WI38 (cell line): ENCODE results near the gene GMEB2.

Experiments
- H3K4me3 ChIP-seq: 2 replicates; pipeline ENCODE4 v1.5.1; 2011; ENCODE audit warnings: low read depth, mild to moderate bottlenecking, control low read depth, low read length
- TF ChIP-seq, protein P1 (sequence below): IDR thresholded peaks from 2 replicates; pipeline ENCODE4 v1.5.1; 2012; ENCODE audit warnings: low read depth, mild to moderate bottlenecking, control low read depth, low read length

GMEB2 gene

GRCh38 chr20:63579017-63579694 is 47.7 kb downstream of the GMEB2 start:
- H3K4me3 ChIP-seq, result no peak overlapping the region

GRCh38 chr20:63578224-63579016 is 48.5 kb downstream of the GMEB2 start:
- H3K4me3 ChIP-seq, result no peak overlapping the region
- TF ChIP-seq, protein P1, sequence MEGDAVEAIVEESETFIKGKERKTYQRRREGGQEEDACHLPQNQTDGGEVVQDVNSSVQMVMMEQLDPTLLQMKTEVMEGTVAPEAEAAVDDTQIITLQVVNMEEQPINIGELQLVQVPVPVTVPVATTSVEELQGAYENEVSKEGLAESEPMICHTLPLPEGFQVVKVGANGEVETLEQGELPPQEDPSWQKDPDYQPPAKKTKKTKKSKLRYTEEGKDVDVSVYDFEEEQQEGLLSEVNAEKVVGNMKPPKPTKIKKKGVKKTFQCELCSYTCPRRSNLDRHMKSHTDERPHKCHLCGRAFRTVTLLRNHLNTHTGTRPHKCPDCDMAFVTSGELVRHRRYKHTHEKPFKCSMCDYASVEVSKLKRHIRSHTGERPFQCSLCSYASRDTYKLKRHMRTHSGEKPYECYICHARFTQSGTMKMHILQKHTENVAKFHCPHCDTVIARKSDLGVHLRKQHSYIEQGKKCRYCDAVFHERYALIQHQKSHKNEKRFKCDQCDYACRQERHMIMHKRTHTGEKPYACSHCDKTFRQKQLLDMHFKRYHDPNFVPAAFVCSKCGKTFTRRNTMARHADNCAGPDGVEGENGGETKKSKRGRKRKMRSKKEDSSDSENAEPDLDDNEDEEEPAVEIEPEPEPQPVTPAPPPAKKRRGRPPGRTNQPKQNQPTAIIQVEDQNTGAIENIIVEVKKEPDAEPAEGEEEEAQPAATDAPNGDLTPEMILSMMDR, result no peak

More at GRCh38 chr20:63579017-63579694, 47.7 kb downstream of the GMEB2 start:
- TF ChIP-seq, protein P1, result no peak

DNA sequence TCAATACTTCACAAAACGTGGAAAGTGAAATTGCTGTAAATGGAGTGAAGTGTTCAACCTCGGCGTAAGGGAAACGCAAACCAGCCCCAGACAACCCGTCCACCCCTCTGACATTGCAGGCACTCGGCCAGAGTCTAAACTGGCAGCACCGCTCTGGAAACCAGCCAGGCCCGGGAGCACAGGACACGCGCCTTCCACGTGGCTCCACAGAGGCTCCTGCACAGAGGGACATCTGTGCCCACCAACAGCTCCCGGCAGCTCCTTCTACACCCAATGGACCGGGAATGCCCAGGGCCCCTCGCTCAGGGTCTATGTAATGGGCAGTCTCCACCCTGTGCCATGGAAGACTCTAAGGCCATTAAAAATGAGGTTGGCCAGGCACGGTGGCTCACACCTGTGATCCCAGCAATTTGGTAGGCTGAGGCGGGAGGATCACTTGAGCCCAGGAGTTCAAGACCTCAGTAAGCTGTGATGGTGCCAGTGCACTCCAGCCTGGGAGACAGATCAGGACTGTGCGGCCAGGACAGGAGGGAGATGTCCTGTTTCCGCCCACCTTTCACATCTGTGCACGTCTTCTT is 49.5 kb downstream of the GMEB2 start:
- H3K4me3 ChIP-seq, result no peak overlapping the region
- TF ChIP-seq, protein P1, result no peak

DNA sequence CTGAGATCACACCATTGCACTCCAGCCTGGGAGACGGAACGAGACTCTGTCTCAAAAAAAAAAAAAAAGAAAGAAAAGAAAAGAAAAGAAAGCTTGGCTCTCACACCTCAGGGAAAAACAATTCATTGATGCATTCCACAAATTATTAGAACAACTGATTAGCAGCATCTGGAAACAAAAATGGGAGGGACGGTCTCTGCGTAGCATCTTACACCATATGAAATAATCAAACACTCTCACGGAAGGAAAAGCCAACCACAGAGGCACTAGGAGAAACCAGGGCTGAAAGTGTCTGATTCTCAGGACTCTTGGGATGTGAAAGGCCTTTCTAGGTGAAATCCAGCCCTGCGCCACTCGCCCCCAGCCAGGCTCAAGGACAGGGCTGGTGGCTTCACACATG is 50.6 kb downstream of the GMEB2 start:
- H3K4me3 ChIP-seq, result no peak overlapping the region
- TF ChIP-seq, protein P1, result no peak

DNA sequence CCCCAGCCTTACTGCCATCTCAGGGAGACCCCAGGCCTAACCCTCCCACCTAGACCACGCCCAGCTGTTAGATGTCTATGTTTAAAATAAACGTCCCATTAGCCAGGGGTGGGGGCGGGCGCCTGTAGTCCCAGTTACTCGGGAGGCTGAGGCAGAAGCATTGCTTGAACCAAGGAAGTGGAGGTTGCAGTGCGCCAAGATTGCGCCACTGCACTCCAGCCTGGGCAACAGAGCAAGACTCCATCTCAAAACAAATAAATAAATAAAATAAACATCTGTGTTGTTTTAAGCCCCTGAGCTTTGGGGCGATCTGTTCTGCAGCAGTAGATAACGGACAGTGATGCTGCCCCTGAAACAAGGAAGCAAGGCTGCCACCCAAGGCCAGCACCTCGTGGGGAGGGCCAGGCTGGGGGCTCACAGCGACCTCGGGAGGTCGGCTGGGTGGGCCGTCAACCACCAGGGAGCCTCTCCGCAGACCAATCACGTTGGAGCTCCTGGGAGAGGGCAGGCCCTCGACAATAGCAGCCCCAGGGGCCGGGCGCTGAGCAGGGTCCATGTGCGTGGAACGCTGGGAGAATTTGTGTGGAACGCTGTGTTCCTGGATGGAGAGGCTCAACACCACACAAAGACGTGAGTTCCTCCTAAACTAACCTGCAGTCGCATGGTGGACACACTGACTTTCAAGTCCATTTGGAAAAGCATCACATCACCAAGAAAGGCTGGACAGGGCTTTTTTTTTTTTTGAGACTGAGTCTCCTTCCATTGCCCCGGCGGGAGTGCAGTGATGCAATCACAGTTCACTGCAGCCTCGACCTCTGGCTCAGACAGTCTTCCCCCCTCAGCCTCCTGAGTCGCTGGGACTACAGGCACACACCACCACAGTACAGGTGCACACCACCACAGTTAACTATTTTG is 51.8 kb downstream of the GMEB2 start:
- TF ChIP-seq, protein P1, result no peak
- H3K4me3 ChIP-seq, result no peak overlapping the region

- H3K4me3 ChIP-seq, result peak within 1 kb of the TSS; percentile 85
- TF ChIP-seq, protein P1, result no peak
Measured at GRCh38 chr20:63574156-63574828, 52.6 kb downstream of the GMEB2 start, which contains the start of gene HELZ2. Gene HELZ2 (minus strand): TSS chr20:63574239. CDS start chr20:63572385, 1,854 bp downstream.
